ENCODE measurements around the gene LONP1.

GRCh38 chr19:5718037-5718578 is 1.8 kb downstream of the LONP1 start:
- TF ChIP-seq MAX (IDR thresholded peaks at IDR 0.05) (no peak), CTCF (IDR thresholded peaks at IDR 0.05; ENCODE audit: low read depth, low read length, missing input control) (no peak), EGR1 (IDR thresholded peaks at IDR 0.05; ENCODE audit: low read depth in 2 of 2) (no peak), NR2F2 (IDR thresholded peaks at IDR 0.05) (no peak)

Data from liver (tissue), 3 donors.